Ovary (tissue), 9 donors: Measurements from ENCODE around the gene CHSY3. TPM values are rescaled to one million over a fixed set of nuclear protein-coding genes. Genes with fewer than 3 reads are reported as not detected.

ENCODE experiments used
- DNase-seq, 5 donors: peaks; one replicate each; pipeline ENCODE4 v3.0.0-alpha.2; 2019 to 2020
- H3K27ac ChIP-seq, 2 donors: fragments of 200-600 bp; one replicate each; pipeline versions ENCODE4 v1.5.1 to v1.8.0; 2019 to 2022
- H3K27me3 ChIP-seq: fragments of 200-600 bp; one replicate; pipeline ENCODE4 v1.8.0; 2022
- H3K36me3 ChIP-seq: fragments of 200-600 bp; sonication (generic); one replicate; pipeline ENCODE4 v1.5.1; 2019
- H3K4me1 ChIP-seq: one replicate; pipeline ENCODE4 v1.8.1; 2013; ENCODE audit warnings: mild to moderate bottlenecking, moderate library complexity; ENCODE audit not compliant: insufficient read depth
- H3K4me3 ChIP-seq: fragments of 200-600 bp; sonication (generic); one replicate; pipeline ENCODE4 v1.5.1; 2017
- H3K9me3 ChIP-seq, 2 donors: fragments of 200-600 bp in 1 of 2; sonication (generic) in 1 of 2; one replicate each; pipeline versions ENCODE4 v1.5.1 to v1.8.1; 2013 to 2019; ENCODE audit warnings: mild to moderate bottlenecking in 1 of 2, moderate library complexity in 1 of 2
- EP300 ChIP-seq: sonication (generic); formaldehyde crosslinking; IDR thresholded peaks from one replicate; pipeline ENCODE4 v1.6.1; 2017; ENCODE audit warnings: antibody characterized with exemption
- POLR2A ChIP-seq: fragments of 450-650 bp; IDR thresholded peaks from one replicate; pipeline ENCODE4 v1.6.1; 2017; ENCODE audit warnings: antibody characterized with exemption, mild to moderate bottlenecking, moderate library complexity
- WGBS, 3 donors: extraction: QIAGEN DNeasy Blood & Tissue Kit in 1 of 3; methylation state at CpG; one replicate each; pipeline versions ENCODE4 v1.1.5 to v1.1.7; 2013 to 2017; 5-methylcytosine and 5-hydroxymethylcytosine counted together
- intact Hi-C, 4 donors: fragments of 100-400 bp; cut with DNase I; formaldehyde crosslinking; loops; one replicate each; pipeline versions ENCODE4 v1.11.0 to v1.15.1; 2022 to 2023
- polyA plus RNA-seq, 2 donors: library from polyadenylated mRNA; stranded (reverse); fragments of 200-250 nt in 1 of 2; fragments of 350-450 nt in 1 of 2; fragmentation: Illumina TruSeq in 1 of 2; extraction: RNeasy Lipid Tissue Mini Kit (QIAGEN cat#74804) in 1 of 2; gene quantifications; one replicate each; pipeline ENCODE4 v1.2.3, GENCODE V29; 2013 to 2014
- total RNA-seq, 7 donors: library from RNA; depleted of rRNA in 2 of 7; stranded (reverse); fragments of >200 nt in 2 of 7; fragmentation: NEBNext Ultra II Directional in 3 of 7; extraction: Animal tissue kit (Norgen Biotek cat#: 25700) in 3 of 7; gene quantifications; one replicate each; pipeline versions ENCODE4 v1.1.0 to v1.2.4, GENCODE V29; 2016 to 2023
- TF ChIP-seq, protein P1 (sequence below), 3 donors: fragments of 450-650 bp in 2 of 3; fragments of 200-600 bp in 1 of 3; IDR thresholded peaks; one replicate each; pipeline versions ENCODE4 v1.5.1 to v1.8.0; 2016 to 2022; ENCODE audit warnings: antibody characterized with exemption in 3 of 3, mild to moderate bottlenecking in 1 of 3
- donor health status: DM: no; HTN: no; CAD: no; lungs with moderate emphysema.
- donor health status: DM: no; HTN: no; CAD: no.
- donor health status: Bipolar disorder and iron deficiency.
- donor health status: DM: yes; HTN: yes; CAD: no.
- donor health status: DM: no; HTN: no; CAD: no.
- donor health status: DM: yes; HTN: yes; CAD: no.

Gene CHSY3
- total and polyA plus RNA-seq, 9 donors, result 0.13 to 5.5 (median 0.74) TPM

DNA sequence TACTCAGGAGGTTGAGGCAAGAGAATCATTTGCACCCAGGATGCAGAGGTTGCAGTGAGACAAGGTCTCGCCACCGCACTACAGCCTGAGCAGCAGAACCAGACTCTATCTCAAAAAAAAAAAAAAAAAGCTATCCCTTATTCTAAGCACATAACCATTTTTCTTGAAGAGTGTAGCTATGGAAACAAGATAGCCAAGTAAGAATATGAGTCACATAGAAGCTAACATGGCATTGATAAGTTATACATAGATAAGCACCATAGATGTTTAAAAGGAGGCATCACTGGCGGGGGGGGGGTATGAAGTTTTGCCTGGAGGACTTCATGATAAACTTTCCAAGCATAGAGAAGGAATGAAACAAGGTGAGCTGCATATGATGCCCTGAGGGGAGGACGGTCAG, 26.0 kb downstream of the CHSY3 start:
- intact Hi-C loops, result no loop called here
- H3K4me3 ChIP-seq, result no peak overlapping the region
- DNase-seq, result no peak
- H3K4me1 ChIP-seq, result no peaks in the 10 kb centered on the region
- no peak overlapping the region for H3K27ac ChIP-seq
- H3K27me3 ChIP-seq, result no peaks in the 10 kb centered on the region
- no peak for TF ChIP-seq POLR2A
- TF ChIP-seq, protein P1, sequence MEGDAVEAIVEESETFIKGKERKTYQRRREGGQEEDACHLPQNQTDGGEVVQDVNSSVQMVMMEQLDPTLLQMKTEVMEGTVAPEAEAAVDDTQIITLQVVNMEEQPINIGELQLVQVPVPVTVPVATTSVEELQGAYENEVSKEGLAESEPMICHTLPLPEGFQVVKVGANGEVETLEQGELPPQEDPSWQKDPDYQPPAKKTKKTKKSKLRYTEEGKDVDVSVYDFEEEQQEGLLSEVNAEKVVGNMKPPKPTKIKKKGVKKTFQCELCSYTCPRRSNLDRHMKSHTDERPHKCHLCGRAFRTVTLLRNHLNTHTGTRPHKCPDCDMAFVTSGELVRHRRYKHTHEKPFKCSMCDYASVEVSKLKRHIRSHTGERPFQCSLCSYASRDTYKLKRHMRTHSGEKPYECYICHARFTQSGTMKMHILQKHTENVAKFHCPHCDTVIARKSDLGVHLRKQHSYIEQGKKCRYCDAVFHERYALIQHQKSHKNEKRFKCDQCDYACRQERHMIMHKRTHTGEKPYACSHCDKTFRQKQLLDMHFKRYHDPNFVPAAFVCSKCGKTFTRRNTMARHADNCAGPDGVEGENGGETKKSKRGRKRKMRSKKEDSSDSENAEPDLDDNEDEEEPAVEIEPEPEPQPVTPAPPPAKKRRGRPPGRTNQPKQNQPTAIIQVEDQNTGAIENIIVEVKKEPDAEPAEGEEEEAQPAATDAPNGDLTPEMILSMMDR (IDR thresholded peaks at IDR 0.05), result no peak
- no peak for TF ChIP-seq EP300
- WGBS, 3 donors, result 74 to 85% (median 75%) methylated on average over 4 of the region's 4 CpGs
- no peaks in the 10 kb centered on the region for H3K36me3 ChIP-seq
- no peaks in the 10 kb centered on the region for H3K9me3 ChIP-seq

DNA sequence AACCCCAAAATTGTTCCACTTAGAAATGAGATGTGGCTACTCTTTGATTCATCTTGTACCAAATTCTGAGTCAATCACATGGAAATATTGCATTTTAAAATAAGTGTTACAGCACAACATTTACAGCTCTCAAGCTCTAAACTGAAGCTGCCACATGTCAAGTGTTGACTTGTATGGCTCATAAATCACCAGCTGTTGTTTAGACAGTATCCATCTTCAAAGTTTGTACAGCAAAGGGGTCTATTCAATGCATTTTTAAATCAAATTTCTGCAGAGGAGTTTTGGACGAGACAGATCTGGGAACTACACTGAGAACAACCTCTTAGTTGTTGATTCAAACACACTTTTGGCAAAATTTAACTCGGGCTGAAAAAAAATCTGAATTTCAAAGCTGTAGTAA, 31.4 kb downstream of the CHSY3 start:
- H3K4me1 ChIP-seq, result no peaks in the 10 kb centered on the region

DNA sequence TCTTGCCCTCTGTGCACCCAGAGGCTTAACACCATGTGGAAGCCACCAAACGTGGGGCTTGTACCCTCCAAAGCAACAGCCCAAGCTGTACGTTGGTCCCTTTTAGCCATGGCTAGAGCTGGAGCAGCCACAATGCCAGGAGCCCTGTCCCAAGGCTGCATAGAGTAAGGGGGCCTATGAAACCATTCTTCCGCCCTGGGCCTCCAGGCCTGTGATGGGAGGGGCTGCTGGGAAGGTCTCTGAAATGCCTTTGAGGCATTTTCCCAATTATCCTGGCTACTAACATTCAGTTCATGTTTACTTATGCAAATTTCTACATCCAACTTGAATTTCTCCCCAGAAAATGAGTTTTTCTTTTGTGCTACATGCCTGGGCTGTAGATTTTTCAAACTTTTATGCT, 33.8 kb downstream of the CHSY3 start:
- DNase-seq, result no peak
- Histone ChIP-seq H3K9me3 (peaks cover 0 to 6% of the 10 kb centered on the region in 2 donors), H3K27me3 (no peaks in the 10 kb centered on the region), H3K4me3 (no peak overlapping the region), H3K4me1 (no peaks in the 10 kb centered on the region), H3K27ac (no peak overlapping the region), H3K36me3 (no peaks in the 10 kb centered on the region)
- intact Hi-C loops, result no loop called here
- TF ChIP-seq POLR2A (no peak), EP300 (no peak)
- TF ChIP-seq, protein P1 (IDR thresholded peaks at IDR 0.05), result no peak
- WGBS, 3 donors, result 94 to 100% (median 96%) methylated on average over 3 of the region's 3 CpGs

More for the DNA sequence above, 31.4 kb downstream of the CHSY3 start:
- Histone ChIP-seq H3K27ac (no peak overlapping the region), H3K36me3 (no peaks in the 10 kb centered on the region), H3K4me3 (no peak overlapping the region), H3K27me3 (no peaks in the 10 kb centered on the region), H3K9me3 (peaks cover 0 to 6% of the 10 kb centered on the region in 2 donors)
- DNase-seq, result no peak
- WGBS, 3 donors, result 80 to 90% (median 87%) methylated on average over 2 of the region's 2 CpGs
- TF ChIP-seq POLR2A (no peak), EP300 (no peak)
- TF ChIP-seq, protein P1 (IDR thresholded peaks at IDR 0.05), result no peak
- intact Hi-C loops, result no loop called here

DNA sequence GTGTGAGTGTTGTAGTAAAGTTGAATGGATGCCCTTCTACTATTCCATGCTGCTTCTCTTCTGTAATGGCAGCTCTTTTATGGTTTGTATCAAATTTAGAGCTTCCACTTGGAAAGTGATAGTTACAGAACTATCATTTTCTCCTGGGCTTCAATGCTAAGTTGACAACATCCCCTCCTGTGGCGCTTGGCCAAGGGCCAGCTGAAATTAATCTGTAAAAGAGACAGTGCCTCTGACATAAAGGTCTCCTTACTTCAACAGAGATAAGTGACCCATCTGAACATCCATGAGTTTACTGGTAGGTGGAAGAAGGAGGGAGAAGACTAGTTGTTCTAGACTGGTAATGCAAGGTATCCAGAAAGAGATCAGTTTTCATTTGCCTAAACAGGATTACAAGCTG, 39.7 kb downstream of the CHSY3 start:
- no peak overlapping the region for H3K4me3 ChIP-seq
- H3K27ac ChIP-seq, result no peak overlapping the region
- no peak for DNase-seq
- H3K9me3 ChIP-seq, result no peaks in the 10 kb centered on the region
- no peaks in the 10 kb centered on the region for H3K36me3 ChIP-seq
- TF ChIP-seq POLR2A (no peak), EP300 (no peak)
- TF ChIP-seq, protein P1 (IDR thresholded peaks at IDR 0.05), result no peak
- 39 to 96% (median 52%) methylated on average over 1 of the region's 1 CpG for WGBS, 3 donors
- no peaks in the 10 kb centered on the region for H3K27me3 ChIP-seq
- intact Hi-C loops, result no loop called here
- no peaks in the 10 kb centered on the region for H3K4me1 ChIP-seq

DNA sequence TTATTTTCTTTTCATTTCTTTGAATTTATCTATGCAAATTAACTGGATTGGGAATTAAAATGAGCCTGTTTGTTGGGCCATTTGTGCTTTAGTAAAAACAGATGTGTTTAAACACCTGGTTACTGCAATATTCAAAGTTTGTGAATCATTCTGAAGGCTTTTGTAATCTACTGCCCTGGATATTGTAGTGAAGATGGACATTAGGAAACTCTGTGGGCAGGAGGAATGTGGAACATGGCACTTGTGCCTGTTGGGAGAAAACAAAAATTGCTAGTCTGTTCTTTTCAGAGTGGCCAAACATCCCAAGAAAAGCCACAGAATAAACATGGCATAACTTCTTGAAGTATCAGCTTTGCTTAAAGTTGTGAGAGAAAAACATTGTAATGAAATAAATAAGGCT, 40.8 kb downstream of the CHSY3 start:
- no peak overlapping the region for H3K27ac ChIP-seq
- no peak overlapping the region for H3K4me3 ChIP-seq
- no peaks in the 10 kb centered on the region for H3K4me1 ChIP-seq
- TF ChIP-seq EP300 (no peak), POLR2A (no peak)
- TF ChIP-seq, protein P1 (IDR thresholded peaks at IDR 0.05), result no peak
- DNase-seq, result no peak
- H3K27me3 ChIP-seq, result no peaks in the 10 kb centered on the region
- intact Hi-C loops, result no loop called here
- H3K36me3 ChIP-seq, result no peaks in the 10 kb centered on the region
- H3K9me3 ChIP-seq, result no peaks in the 10 kb centered on the region
